Measurements from ENCODE around the gene STRIP1. TPM values are rescaled to one million over a fixed set of nuclear protein-coding genes. Genes with fewer than 3 reads are reported as not detected.

Gene STRIP1
- total RNA-seq, 2 experiments from 2014 or later, result 74.3 to 80.9 TPM

DNA sequence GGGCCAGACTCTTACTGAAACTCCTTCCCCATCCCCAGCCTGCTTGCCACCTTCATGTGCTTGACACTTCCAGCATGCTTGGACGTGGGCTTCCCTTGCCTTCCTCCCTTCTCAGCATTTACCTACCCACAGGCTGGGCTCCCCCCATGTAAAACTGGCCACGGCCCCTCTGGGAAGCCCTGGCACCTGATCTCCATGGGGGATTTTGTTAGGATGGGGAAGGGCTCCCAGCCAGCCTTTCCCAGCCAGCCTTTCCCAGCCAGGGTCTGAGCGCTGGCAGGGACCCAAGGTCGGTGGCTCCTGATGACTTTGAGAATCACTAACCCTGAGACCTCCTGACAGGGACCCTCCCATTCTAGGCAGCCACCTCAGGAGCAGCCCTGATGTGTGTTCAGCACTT, 29.4 kb downstream of the STRIP1 start:
- peaks cover 17% of the 10 kb centered on the region for H3K36me3 Mint-ChIP-seq (ENCODE audit: low read depth)
- DNase-seq, result no peak
- TF ChIP-seq, protein P1, sequence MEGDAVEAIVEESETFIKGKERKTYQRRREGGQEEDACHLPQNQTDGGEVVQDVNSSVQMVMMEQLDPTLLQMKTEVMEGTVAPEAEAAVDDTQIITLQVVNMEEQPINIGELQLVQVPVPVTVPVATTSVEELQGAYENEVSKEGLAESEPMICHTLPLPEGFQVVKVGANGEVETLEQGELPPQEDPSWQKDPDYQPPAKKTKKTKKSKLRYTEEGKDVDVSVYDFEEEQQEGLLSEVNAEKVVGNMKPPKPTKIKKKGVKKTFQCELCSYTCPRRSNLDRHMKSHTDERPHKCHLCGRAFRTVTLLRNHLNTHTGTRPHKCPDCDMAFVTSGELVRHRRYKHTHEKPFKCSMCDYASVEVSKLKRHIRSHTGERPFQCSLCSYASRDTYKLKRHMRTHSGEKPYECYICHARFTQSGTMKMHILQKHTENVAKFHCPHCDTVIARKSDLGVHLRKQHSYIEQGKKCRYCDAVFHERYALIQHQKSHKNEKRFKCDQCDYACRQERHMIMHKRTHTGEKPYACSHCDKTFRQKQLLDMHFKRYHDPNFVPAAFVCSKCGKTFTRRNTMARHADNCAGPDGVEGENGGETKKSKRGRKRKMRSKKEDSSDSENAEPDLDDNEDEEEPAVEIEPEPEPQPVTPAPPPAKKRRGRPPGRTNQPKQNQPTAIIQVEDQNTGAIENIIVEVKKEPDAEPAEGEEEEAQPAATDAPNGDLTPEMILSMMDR (IDR thresholded peaks at IDR 0.05), result no peak
- no peak overlapping the region for H3K4me3 Mint-ChIP-seq
- H3K27ac ChIP-seq (ENCODE audit: low read depth in 1 of 2, low read length in 2 of 2), result no peak overlapping the region
- ChIA-PET POLR2A (no interaction called here), CTCF (no interaction called here)
- H3K36me3 ChIP-seq (ENCODE audit: insufficient read depth, low read length), result peaks cover 1% of the 10 kb centered on the region
- H3K4me1 Mint-ChIP-seq (ENCODE audit: low read depth), result peaks cover 11% of the 10 kb centered on the region
- peaks cover 15% of the 10 kb centered on the region for H3K4me1 ChIP-seq (ENCODE audit: insufficient read depth, low read length)
- H3K27me3 Mint-ChIP-seq, result peaks cover 37% of the 10 kb centered on the region
- ATAC-seq (ENCODE audit: poor library complexity), result no peak
- no peak overlapping the region for H3K27ac Mint-ChIP-seq
- no peak overlapping the region for H3K4me3 ChIP-seq (ENCODE audit: low read length)
- intact Hi-C loops (cut with DNase I, micrococcal nuclease), result no loop called here
- no peaks in the 10 kb centered on the region for H3K9me3 Mint-ChIP-seq
- H3K9me3 ChIP-seq (ENCODE audit: control insufficient read depth in 1 of 2, insufficient read depth in 1 of 2, low read length in 2 of 2), result peaks cover 0 to 13% of the 10 kb centered on the region in 2 experiments
- H3K27me3 ChIP-seq (ENCODE audit: control insufficient read depth in 1 of 2, insufficient read depth in 2 of 2, low read length in 2 of 2), result peaks cover 18 to 23% of the 10 kb centered on the region in 2 experiments

DNA sequence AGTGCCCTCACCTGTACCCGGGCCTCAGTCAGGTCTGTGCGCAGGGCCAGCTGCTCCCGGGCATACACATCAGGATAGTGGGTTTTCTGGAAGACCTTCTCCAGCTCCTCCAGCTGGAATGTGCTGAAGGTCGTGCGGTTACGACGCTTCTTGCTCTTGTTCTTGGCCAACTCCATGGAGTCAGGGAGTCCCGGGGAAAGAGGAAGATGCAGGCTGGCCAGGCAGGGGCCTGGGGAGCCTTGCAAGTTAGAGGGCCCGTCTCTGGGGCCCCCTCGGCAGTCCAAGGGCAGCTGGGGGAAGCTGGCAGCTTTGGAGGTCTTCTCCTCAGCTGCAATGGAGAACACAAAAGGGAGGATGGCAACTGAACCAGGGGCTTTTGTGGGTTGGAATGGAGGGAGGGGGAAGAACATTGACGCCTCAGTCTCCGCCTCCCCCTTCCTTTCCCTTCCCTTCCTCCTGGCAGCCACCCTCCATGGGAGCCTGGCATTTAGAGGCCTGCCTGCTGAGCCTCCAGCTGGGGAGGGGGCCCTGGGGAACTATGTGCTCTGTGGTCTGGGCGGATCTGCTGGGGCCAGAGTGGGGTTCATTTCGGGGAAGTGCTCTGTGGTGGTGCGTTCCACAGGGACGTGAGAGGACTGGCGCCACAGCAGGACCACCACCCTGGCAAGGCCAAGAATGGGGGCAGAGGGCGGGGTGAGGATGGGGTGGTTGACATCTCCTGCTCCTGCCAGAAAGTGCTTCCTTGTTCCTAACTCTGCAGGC, 30.3 kb downstream of the STRIP1 start:
- Histone ChIP-seq H3K36me3 (ENCODE audit: insufficient read depth, low read length) (no peaks in the 10 kb centered on the region), H3K27ac (ENCODE audit: low read depth in 1 of 2, low read length in 2 of 2) (no peak overlapping the region), H3K4me1 (ENCODE audit: insufficient read depth, low read length) (peaks cover 25% of the 10 kb centered on the region), H3K9me3 (ENCODE audit: control insufficient read depth in 1 of 2, insufficient read depth in 1 of 2, low read length in 2 of 2) (peaks cover 0 to 20% of the 10 kb centered on the region in 2 experiments), H3K27me3 (ENCODE audit: control insufficient read depth in 1 of 2, insufficient read depth in 2 of 2, low read length in 2 of 2) (peaks cover 27 to 33% of the 10 kb centered on the region in 2 experiments), H3K4me3 (ENCODE audit: low read length) (no peak overlapping the region)
- TF ChIP-seq, protein P1 (IDR thresholded peaks at IDR 0.05), result no peak
- no peak overlapping the region for H3K27ac Mint-ChIP-seq
- H3K9me3 Mint-ChIP-seq, result no peaks in the 10 kb centered on the region
- no peak for DNase-seq
- ATAC-seq (ENCODE audit: poor library complexity), result no peak
- H3K4me3 Mint-ChIP-seq, result no peak overlapping the region
- intact Hi-C loops (cut with DNase I, micrococcal nuclease), result no loop called here
- ChIA-PET CTCF (interaction anchor here (1.4 kb wide), 1 partner anchor 10 kb away, joined by 3 read pairs; no protein-coding TSS in a partner anchor), POLR2A (no interaction called here)
- H3K36me3 Mint-ChIP-seq (ENCODE audit: low read depth), result peaks cover 15% of the 10 kb centered on the region
- H3K4me1 Mint-ChIP-seq (ENCODE audit: low read depth), result peaks cover 16% of the 10 kb centered on the region
- H3K27me3 Mint-ChIP-seq, result peaks cover 47% of the 10 kb centered on the region

DNA sequence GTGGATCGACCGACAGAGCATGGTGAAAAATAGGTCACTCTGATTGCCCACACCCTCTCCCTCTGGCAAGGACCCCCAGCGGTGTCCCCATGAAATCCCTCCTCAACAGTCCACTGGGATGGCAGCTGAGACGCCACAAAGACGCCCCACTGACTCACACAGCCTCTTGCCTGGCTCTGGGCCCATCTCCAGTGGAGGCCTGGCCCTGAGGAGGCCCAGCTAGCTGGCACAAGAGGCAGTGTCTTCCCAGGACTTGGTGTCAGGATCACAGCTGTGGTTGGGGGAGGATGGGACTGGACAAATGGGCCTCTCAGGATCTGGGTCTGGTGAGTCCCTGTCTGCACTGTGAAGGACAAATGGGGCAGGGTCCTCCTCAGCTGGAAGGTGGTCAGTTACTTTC, 31.4 kb downstream of the STRIP1 start:
- intact Hi-C loops (cut with DNase I, micrococcal nuclease), result no loop called here
- H3K4me3 Mint-ChIP-seq, result no peak overlapping the region
- H3K4me1 ChIP-seq (ENCODE audit: insufficient read depth, low read length), result peaks cover 31% of the 10 kb centered on the region
- H3K36me3 Mint-ChIP-seq (ENCODE audit: low read depth), result peaks cover 11% of the 10 kb centered on the region
- ChIA-PET POLR2A (no interaction called here), CTCF (interaction anchor here (0.9 kb wide), 1 partner anchor 22 kb away, joined by 3 read pairs; no protein-coding TSS in a partner anchor)
- no peaks in the 10 kb centered on the region for H3K9me3 Mint-ChIP-seq
- no peaks in the 10 kb centered on the region for H3K36me3 ChIP-seq (ENCODE audit: insufficient read depth, low read length)
- ATAC-seq (ENCODE audit: poor library complexity) (no peak), DNase-seq (no peak)
- H3K4me3 ChIP-seq (ENCODE audit: low read length), result no peak overlapping the region
- H3K27ac ChIP-seq (ENCODE audit: low read depth in 1 of 2, low read length in 2 of 2), result no peak overlapping the region
- H3K27me3 ChIP-seq (ENCODE audit: control insufficient read depth in 1 of 2, insufficient read depth in 2 of 2, low read length in 2 of 2), result peaks cover 33 to 39% of the 10 kb centered on the region in 2 experiments
- TF ChIP-seq, protein P1 (IDR thresholded peaks at IDR 0.05), result no peak
- H3K9me3 ChIP-seq (ENCODE audit: control insufficient read depth in 1 of 2, insufficient read depth in 1 of 2, low read length in 2 of 2), result peaks cover 0 to 24% of the 10 kb centered on the region in 2 experiments
- H3K27me3 Mint-ChIP-seq, result peaks cover 51% of the 10 kb centered on the region
- no peak overlapping the region for H3K27ac Mint-ChIP-seq
- H3K4me1 Mint-ChIP-seq (ENCODE audit: low read depth), result peaks cover 17% of the 10 kb centered on the region

All from CD4-positive, alpha-beta T cell (primary cell).